ENCODE data around the gene MARVELD3. TPM values are rescaled to one million over a fixed set of nuclear protein-coding genes. Genes with fewer than 3 reads are reported as not detected.

Gene MARVELD3
- total and polyA plus RNA-seq, 4 donors: 3.6 to 9.3 (median 8.2) TPM

DNA sequence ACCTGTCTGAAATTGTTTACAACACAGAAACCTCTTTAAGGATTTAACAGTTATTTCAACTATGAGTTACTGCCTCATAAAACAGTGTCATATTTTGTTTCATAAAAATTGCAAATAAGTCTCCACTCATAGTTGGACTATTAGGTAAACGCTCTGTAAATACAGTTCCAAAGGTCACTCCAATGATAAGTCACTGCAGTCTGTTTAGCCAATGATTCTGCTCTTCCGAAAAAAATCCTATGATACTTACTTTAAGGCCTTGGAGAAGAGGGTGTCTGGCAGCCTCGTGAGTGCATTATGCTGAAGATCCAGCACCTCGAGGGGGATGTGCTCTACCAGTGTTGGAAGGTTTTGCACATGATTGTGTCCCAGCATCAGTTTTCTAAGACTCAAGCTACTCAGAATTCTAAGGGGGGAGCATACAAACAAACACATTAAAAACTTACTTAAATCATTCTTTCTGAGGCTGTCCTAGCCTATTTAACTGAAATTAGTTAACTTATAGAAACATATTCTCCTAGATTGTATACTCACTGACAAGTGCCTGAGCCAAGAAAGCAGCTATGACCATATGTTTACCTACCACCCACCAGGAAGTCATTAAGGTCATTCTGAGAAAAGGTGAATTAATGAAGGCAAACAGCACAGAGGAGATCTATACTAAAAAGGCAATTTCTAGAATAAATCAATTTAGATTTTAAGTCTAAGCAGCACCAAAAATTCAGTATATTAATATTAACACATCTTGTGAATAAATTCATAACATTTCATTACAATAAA lies 41.1 kb downstream of the MARVELD3 start:
- Histone ChIP-seq H3K27me3 (ENCODE audit: control insufficient read depth in 3 of 3, insufficient read depth in 3 of 3, low read length in 2 of 3) (no peaks in the 10 kb centered on the region), H3K36me3 (ENCODE audit: control insufficient read depth in 4 of 4, insufficient read depth in 4 of 4, low read length in 4 of 4) (peaks cover 7 to 23% (median 12%) of the 10 kb centered on the region in 4 donors), H3K9ac (ENCODE audit: insufficient read depth in 1 of 2, low read length in 2 of 2) (no peak overlapping the region), H3K9me3 (ENCODE audit: control insufficient read depth in 4 of 4, insufficient read depth in 3 of 4, low read length in 3 of 4) (no peaks in the 10 kb centered on the region), H3K27ac (ENCODE audit: low read depth in 1 of 2, low read length in 1 of 2) (no peak overlapping the region), H3K4me3 (no peak overlapping the region), H3K4me1 (ENCODE audit: control insufficient read depth in 5 of 5, insufficient read depth in 5 of 5, low read length in 5 of 5) (no peaks in the 10 kb centered on the region)
- DNase-seq (no peak), ATAC-seq (ENCODE audit: insufficient read depth, low FRiP score) (no peak)
- WGBS, 2 donors: 82 to 85% methylated on average over 4 of the region's 4 CpGs
- TF ChIP-seq CTCF (IDR thresholded peaks at IDR 0.05; ENCODE audit: control extremely low read depth, extremely low read depth): no peak

GRCh38 chr16:71669926-71670536 lies 44.0 kb downstream of the MARVELD3 start:
- no peaks in the 10 kb centered on the region for H3K4me1 ChIP-seq (ENCODE audit: control insufficient read depth in 5 of 5, insufficient read depth in 5 of 5, low read length in 5 of 5)
- no peak for DNase-seq
- no peaks in the 10 kb centered on the region for H3K27me3 ChIP-seq (ENCODE audit: control insufficient read depth in 3 of 3, insufficient read depth in 3 of 3, low read length in 2 of 3)
- TF ChIP-seq CTCF (IDR thresholded peaks at IDR 0.05; ENCODE audit: control extremely low read depth, extremely low read depth): no peak
- H3K9ac ChIP-seq (ENCODE audit: insufficient read depth in 1 of 2, low read length in 2 of 2): no peak overlapping the region
- no peaks in the 10 kb centered on the region for H3K9me3 ChIP-seq (ENCODE audit: control insufficient read depth in 4 of 4, insufficient read depth in 3 of 4, low read length in 3 of 4)
- H3K27ac ChIP-seq (ENCODE audit: low read depth in 1 of 2, low read length in 1 of 2): no peak overlapping the region
- no peak for ATAC-seq (ENCODE audit: insufficient read depth, low FRiP score)
- WGBS, 2 donors: 95 to 96% methylated on average over 6 of the region's 6 CpGs
- H3K4me3 ChIP-seq: no peak overlapping the region
- H3K36me3 ChIP-seq (ENCODE audit: control insufficient read depth in 4 of 4, insufficient read depth in 4 of 4, low read length in 4 of 4): peaks cover 7 to 26% (median 20%) of the 10 kb centered on the region in 4 donors

- H3K4me3 ChIP-seq: no peak overlapping the region
- DNase-seq (no peak), ATAC-seq (ENCODE audit: insufficient read depth, low FRiP score) (no peak)
- H3K27me3 ChIP-seq (ENCODE audit: control insufficient read depth in 3 of 3, insufficient read depth in 3 of 3, low read length in 2 of 3): no peaks in the 10 kb centered on the region
- no peaks in the 10 kb centered on the region for H3K4me1 ChIP-seq (ENCODE audit: control insufficient read depth in 5 of 5, insufficient read depth in 5 of 5, low read length in 5 of 5)
- TF ChIP-seq CTCF (IDR thresholded peaks at IDR 0.05; ENCODE audit: control extremely low read depth, extremely low read depth): no peak
- H3K36me3 ChIP-seq (ENCODE audit: control insufficient read depth in 4 of 4, insufficient read depth in 4 of 4, low read length in 4 of 4): peaks cover 7 to 29% (median 23%) of the 10 kb centered on the region in 4 donors
- 66 to 94% methylated on average over 3 to 4 of the region's 4 CpGs for WGBS, 2 donors
- no peaks in the 10 kb centered on the region for H3K9me3 ChIP-seq (ENCODE audit: control insufficient read depth in 4 of 4, insufficient read depth in 3 of 4, low read length in 3 of 4)
- no peak overlapping the region for H3K27ac ChIP-seq (ENCODE audit: low read depth in 1 of 2, low read length in 1 of 2)
- no peak overlapping the region for H3K9ac ChIP-seq (ENCODE audit: insufficient read depth in 1 of 2, low read length in 2 of 2)
Measured at GRCh38 chr16:71670537-71670936, 44.6 kb downstream of the MARVELD3 start.

All from lung (tissue), 12 donors.